Activated T-helper 9 cell treated with anti-CD3 and anti-CD28 coated beads, Interleukin-2, amount 50 U/mL, for 16 hours (primary cell): ENCODE data around the gene LNPEP.
"Not testable (repeated sequence)": the region's sequence is repeated elsewhere in the genome, so short reads cannot be mapped to it uniquely, and the experiment has no call there.

Source experiments
- DNase-seq: peaks from one replicate; pipeline ENCODE4 v3.0.0-alpha.2; 2020; ENCODE audit warnings: low read depth

Gene LNPEP

GRCh38 chr5:97063251-97063650 lies 127.4 kb downstream of the LNPEP start:
- DNase-seq = no peak

DNA sequence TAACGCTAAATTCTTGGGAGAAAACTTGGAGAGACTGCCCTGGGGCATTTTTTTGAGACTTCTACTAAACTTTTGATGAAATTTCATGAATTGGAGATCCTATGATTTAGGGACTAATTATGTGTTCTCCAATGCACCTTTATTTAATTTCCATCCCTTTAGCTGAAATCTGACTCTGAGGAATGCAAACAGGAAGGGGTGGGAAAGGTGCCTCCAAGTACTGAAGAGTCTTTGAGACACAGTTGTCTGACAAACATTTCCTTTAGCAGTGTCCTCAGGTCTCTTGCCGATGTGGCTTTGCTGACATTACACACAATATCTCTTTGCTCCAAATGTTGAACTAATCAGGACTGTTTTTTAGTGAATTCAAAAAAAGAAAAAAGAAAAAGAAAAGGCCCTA lies 129.6 kb downstream of the LNPEP start:
- no peak for DNase-seq

GRCh38 chr5:97067296-97067850 lies 131.5 kb downstream of the LNPEP start:
- no peak for DNase-seq

DNA sequence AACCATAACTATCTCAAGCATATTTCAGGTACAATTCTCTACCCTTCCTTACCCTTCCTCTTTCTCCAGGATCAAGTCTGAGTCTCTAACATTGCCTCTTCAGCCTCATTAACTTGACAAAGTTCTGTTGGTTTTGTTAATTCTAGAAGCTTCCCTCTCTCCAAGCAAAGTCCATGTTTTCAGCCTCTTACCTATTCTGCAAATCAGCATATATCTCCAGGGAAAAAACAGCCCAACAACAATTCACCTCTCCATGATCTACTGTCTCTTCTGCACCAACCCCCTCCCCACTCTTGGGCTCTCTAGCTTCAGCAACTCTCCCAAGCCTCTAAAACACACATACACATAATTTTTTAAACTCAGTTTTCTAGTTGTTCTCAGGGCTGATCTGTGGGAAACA lies 134.4 kb downstream of the LNPEP start:
- DNase-seq = no peak

DNA sequence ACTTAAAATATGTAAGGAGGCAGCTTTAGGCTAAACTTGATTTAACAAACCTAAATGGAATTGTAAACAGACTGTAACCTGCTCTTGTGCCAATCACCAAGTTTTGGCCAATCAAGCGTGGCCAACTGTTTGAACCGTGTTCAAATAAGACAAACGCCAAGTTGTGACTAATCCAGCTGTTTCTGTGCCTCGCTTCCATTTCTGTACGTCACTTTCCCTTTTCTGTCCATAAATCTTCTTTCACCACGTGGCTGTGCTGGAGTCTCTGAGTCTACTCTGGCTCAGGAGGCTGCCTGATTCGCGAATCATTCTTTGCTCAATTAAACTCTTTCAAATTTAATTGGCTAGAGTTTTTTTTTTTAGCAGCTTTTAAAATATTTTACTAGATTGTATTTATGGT lies 135.2 kb downstream of the LNPEP start:
- no peak for DNase-seq

- no peak for DNase-seq
These were observed 136.1 kb downstream of the LNPEP start for GRCh38 chr5:97071993-97072392.

DNA sequence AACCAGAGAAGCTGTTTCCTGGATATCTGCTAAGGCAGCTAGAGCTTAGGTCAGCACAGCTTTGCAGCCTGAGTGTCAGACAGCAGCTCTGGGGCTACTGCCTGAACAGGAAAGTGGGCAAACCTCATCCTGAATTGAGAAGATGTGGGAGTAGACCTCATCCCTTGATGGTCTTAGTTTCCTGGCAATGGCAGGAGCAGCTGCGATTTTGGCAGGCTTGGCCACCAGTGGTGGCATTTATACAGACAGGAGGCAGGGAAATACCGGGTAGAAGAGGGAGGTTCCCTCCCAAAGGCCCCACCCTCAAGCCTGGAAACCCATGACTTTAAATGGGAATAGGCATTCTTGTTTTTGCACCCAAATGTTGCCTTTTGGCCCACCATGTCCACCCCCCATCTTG lies 136.8 kb downstream of the LNPEP start:
- no peak for DNase-seq

DNA sequence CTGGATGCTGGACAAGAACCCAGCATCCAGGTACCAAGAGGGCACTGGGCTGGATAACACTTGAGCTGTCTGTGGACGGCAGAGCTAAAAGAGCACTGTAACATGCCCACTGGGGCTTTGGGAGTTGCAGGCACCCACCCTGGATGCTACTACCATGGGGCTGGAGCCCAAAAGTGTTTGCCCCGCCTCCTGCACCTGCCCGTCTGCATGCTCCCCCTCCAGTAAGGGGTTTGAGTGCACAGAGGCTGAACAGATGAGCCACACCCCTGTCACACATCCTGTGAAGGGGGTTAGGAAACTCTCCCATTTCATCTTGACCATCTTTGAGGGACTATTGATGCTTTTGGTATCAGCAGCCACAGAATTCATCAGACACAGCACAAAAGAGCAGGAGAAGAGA lies 137.5 kb downstream of the LNPEP start:
- DNase-seq = no peak

- no peak for DNase-seq
These were observed 139.1 kb downstream of the LNPEP start for GRCh38 chr5:97074859-97075489.

DNA sequence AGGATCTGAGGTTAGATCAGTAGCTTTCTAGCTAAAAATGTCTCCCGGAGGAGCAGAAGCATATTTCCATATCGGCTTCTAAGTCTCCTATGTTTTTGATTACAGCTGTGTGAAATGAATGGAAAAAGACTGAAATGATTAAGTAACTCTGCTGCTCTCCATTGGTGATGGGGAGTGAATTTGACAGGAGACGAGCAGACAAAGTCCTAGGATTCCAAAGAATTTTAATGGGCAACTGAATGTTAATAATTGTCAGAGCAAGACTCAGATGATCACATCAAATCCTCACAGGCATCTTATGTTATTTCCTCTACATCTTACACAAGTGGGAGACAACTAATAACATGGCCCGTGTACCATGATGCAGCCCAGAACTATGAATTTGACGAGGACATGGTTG lies 139.8 kb downstream of the LNPEP start:
- DNase-seq = no peak

DNA sequence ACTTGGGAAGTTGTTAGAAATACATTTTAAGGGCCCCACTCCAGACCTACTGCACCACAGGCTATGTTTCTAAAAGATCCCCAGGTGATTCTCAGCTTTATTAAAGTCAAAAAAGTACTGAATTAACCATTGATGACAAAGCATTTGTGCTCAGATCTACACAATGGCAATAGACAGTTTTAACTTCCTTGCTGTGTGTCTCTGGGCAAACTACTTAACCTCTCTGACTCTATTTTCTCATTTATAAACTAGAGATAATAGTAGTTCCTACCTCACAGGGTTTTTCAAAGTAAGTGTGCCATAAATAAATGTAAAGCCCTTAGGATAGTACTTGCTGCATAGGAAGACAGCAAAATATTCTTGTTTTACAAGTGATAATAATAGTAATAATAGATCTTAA lies 140.2 kb downstream of the LNPEP start:
- DNase-seq = no peak

DNA sequence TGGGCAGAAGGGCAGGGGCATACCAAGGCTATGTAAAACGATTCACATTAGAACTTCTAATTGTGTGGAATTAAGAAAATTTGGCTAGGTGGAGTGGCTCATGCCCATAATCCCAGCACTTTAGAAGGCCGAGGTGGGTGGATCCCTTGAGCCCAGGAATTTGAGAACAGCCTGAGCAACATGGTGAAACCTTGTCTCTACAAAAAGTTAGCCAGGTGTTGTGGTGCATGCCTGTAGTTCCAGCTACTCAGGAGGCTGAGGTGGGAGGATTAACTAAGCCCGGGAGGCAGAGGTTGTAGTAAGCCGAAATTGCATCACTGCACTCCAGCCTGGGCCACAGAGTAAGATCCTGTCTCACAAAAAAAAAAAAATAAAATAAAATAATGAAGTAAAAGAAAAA lies 141.4 kb downstream of the LNPEP start:
- no peak for DNase-seq

DNA sequence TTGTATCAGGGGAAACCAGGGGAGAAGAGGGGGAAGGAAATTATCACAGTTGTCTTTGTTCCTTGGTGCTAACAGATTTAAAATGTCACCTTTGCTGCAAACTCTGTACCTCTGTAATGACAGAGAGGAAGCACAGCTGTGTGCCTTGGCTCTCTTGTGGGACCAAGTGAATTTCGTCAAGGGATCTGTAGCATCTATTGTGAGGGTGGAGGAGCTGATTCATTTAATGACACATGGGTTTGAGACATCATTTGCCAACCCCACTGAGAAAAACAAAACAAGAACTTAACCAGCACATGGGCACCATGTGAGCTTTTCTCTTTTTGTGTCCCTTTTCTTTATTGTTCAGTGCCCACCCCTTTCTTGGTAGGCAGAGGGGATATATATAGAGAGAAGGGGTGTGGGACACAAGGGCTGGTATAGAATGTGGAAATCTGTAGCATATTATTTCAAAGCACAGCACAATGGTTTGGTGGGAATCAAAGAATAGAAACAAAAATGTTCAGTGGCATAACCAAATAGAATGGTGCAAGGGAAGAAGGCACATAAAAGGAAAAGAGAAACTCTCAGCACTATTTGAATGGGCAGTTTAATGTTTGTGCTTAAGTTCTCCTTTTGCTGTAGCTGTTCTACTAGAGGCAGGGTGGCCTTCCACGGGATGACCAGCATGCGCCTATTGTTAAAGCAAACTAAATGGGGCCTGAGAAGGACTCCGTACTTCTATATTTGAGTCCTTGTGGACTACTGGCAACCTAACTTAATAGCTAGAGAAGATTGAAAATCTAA lies 143.3 kb downstream of the LNPEP start:
- DNase-seq = no peak

GRCh38 chr5:97084782-97085458 lies 149.0 kb downstream of the LNPEP start:
- not testable (repeated sequence) for DNase-seq

- DNase-seq = no peak
These were observed 149.7 kb downstream of the LNPEP start for GRCh38 chr5:97085459-97086181.
